NCI-H187 treated with DMSO at 0.1 percent for 48 hours (cell line): ENCODE results near the gene LRBA.

Experiments
- DNase-seq: peaks from one replicate; lab custom pipeline; 2025; lab: John Stamatoyannopoulos, UW

Gene LRBA

GRCh38 chr4:150805183-150806025 lies 209.7 kb downstream of the LRBA start:
- no peak for DNase-seq

DNA sequence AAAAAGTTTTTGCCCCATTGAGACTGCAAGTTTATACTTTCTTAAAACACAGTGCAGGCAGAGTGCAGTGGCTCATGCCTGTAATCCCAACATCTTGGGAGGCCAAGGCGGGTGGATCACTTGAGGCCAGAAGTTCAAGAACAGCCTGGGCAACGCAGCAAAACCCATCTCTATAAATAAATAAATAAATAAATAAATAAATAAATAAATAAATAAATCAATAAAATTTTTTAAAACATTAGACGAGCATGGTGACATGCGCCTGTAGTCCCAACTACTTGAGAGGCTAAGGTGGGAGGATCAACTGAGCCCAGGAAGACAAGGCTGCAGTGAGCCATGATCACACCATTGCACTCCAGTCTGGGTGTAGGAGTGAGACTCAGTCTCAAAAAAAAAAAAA lies 213.3 kb downstream of the LRBA start:
- DNase-seq, result no peak

DNA sequence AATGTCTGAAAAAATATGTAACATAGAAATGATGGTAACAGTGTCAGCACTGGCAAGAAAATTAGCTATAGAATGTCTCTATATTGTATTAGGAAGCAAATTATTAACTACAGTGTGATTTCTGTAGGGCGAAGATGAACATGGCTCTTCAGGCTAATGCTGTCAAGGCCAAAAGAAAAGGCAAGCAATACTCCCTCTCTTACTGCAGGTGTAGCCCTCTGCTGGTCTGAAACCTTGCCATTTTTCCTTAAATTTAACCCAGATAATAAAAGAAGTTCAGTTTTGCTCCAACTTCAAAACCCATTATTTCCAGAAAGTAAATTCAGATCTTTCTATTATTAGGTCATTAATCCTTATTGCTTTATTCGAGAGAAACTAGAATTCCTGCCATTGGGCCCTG lies 215.9 kb downstream of the LRBA start:
- DNase-seq, result no peak

GRCh38 chr4:150794706-150795105 lies 220.4 kb downstream of the LRBA start:
- DNase-seq, result no peak

GRCh38 chr4:150789864-150790263 lies 225.2 kb downstream of the LRBA start:
- no peak for DNase-seq

GRCh38 chr4:150784939-150785338 lies 230.1 kb downstream of the LRBA start:
- no peak for DNase-seq

GRCh38 chr4:150784305-150784704 lies 230.8 kb downstream of the LRBA start:
- no peak for DNase-seq

GRCh38 chr4:150782921-150783320 lies 232.2 kb downstream of the LRBA start:
- no peak for DNase-seq

DNA sequence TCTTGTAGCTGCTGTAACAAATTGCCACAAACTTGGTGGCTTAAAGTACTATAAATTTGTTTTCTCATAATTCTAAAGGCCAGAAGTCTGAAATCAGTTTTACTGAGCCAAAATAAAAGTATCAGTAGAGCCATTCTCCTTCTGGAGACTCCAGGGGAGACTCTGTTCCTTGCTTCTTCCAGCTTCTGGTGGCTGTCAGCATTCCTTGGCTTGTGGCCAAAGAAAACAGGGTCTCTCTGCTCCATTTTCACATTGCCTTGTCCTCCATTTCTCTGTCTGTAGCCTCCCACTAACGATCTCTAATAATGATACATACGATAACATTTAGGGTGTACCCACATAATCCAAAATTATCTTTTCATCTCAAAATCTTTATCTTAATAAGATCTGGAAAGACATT lies 232.8 kb downstream of the LRBA start:
- DNase-seq, result no peak

- DNase-seq, result no peak
These were observed 233.9 kb downstream of the LRBA start for GRCh38 chr4:150781191-150781590.

DNA sequence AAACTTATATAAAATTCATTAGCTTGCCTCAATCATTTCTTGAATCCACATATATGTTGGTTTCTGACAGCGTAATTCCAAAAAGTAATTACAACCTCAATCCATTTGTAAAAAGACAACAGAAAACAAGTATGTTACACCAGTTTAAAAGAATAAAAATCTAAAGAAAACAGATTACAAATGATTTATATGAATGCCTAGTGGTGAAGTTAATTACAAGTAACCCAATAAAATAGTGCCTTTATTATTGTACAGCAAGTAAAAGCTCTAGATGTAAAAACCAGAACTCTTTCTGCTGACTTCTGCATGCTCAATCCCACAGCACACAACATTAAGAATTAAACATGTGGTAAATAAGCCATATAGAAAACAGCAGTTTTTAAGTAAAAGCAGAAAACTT lies 235.4 kb downstream of the LRBA start:
- no peak for DNase-seq

DNA sequence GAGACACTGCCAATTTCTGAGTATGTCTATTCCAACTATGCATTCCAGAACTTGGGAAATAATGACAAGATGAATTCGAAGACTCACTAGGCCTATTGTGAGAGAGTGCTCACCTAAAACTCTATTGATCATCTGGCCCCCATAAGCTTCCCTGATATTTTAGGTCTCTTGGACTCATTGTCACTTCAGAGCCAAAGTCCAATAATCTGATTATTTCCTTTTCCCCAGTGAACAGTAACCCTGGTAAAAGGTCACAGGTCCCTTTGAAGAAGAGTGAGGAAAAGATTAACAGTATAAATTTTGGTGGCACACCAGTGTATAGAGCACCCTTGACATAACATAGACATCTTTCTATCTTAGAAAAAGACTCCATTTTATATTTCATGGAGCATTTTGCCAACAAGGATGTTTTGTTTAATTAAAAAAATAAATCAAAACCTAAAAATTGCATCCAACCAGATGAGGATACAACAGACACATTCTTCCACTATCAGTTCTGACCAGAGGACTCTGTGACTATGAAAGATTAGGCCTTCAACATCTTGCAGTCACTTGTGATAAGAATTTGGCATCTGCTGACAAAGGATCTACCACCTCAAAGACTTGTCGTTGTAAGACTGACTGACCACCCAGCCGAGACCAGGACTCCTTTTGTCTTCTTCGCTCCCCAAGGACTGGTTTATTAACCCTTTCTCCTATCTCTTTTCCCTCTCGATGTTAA lies 241.2 kb downstream of the LRBA start:
- no peak for DNase-seq

DNA sequence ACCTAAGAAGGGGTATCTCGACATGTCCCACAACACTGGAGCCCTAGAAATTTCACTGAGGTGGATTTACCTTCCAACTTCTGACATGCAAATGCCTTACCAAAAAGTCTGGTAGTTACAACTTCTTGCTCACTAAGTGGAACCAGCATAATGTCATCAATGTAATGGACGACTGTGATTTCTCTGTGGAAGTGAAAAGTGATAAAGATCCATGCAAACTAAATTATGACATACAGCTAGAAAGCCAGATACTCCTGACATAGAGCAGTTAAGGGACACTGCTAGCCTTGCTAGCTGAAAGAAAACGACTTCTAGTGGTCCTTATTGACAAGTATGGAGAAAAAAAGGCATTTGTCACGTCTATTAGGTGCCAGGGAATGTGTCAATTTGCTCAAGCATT lies 242.1 kb downstream of the LRBA start:
- DNase-seq, result no peak

- no peak for DNase-seq
These were observed 243.7 kb downstream of the LRBA start for GRCh38 chr4:150771382-150771781.

DNA sequence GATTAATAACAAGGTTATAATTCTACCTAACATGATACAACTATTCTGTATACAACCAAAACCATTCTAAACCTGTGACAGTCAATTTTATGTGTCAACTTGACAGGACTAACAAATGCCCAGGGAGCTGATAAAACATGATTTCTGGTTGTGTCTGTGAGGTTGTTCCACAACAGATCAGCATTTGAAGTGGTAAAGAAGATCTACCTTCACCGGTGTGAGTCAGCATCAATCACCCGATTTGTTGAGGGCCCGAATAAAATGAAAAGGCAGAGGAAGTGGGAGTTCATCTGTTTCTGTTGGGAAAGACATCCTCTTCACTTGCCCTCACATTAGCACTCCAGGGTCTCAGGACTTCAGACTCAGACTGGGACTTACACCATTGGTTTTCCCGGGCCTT lies 245.2 kb downstream of the LRBA start:
- DNase-seq, result no peak

DNA sequence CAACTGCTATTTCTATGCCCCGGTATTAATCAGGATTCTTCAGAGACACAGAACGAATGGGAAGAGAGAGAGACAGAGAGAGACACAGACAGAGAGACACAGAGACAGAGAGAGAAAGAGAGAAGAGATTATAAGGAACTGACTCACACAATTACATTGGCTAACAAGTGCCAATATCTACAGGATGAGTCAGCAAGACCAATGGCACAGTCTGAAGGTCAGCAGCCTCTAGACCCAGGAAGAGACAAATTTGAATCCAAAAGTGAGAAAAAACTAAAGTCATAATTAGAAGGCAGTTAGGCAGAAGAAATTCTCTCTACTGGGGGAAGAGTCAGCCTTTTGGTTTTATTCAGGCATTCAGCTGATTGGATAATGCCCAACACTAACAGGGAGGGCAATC lies 245.8 kb downstream of the LRBA start:
- DNase-seq, result no peak

DNA sequence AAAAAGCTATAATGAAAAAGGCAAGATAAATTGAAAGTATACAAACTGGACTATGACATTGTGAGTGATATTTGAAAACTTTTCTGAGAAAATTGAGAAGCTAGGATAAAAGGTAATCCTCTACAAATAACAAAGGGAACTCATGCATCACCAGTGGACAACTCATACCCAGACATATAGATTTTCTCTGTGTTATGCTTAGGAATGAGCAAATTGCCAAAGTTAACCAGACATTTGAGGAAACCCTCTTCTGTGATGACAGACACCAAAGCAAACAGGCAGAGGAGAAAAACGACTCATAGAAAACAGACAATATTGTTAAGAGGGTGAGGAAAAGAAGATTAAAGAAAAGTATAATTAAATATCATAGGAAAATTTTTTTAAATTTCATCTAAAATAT lies 246.6 kb downstream of the LRBA start:
- no peak for DNase-seq

DNA sequence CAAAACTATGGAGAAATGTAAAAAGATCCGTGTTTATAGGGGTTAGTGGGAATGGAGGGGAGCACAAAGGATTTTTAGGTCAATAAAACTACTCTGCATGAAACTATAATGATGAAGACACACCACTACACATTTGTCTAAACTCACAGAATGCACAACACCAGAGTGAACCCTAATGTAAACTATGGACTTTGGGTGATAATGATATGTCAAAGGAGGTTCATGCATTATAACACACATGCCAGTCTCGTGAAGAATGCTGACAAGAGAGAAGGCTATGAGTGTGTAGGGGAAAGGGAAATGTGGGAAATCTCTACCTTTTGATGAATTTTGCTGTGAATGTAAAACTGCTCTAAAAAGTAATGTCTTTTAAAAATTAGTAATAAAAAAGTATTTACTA lies 249.9 kb downstream of the LRBA start:
- no peak for DNase-seq

GRCh38 chr4:150751648-150752047 lies 263.4 kb downstream of the LRBA start:
- no peak for DNase-seq

- DNase-seq, result no peak
These were observed 264.3 kb downstream of the LRBA start for GRCh38 chr4:150750824-150751223.

DNA sequence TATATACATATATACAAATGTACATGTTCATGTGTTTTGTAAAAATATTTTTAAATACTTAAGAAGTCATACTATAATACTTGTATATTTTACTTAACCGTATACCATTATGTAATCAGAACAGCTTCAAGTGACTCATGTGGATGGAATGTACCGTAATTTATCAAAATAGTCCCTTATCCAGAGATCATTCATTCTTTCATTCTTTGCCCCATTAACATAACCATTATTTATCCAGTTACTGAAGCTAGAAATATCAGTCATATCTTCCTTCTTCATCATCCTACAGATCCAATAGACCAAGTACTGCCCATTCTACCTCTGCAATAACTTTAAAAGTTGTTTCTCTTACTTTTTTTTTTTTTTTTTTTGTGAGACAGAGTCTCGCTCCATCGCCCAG lies 268.9 kb downstream of the LRBA start:
- DNase-seq, result no peak

DNA sequence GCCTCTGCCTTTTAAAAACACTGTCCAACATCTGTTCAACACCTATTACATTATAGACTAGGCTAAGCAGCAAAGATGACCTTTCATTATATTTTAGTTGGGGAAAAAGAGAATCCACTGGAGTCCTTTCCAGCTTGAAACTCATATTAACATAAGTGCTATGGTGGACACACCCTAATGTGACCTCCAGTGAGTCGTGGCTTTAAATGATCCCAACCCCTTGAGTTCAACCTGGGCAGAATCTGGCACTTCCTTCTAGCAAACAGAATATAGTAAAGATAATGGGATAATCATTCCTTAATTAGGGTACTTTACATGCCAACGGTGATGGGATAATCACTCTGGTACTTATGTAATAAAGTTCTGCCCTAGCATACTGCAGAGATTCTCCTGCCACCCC lies 270.5 kb downstream of the LRBA start:
- no peak for DNase-seq

DNA sequence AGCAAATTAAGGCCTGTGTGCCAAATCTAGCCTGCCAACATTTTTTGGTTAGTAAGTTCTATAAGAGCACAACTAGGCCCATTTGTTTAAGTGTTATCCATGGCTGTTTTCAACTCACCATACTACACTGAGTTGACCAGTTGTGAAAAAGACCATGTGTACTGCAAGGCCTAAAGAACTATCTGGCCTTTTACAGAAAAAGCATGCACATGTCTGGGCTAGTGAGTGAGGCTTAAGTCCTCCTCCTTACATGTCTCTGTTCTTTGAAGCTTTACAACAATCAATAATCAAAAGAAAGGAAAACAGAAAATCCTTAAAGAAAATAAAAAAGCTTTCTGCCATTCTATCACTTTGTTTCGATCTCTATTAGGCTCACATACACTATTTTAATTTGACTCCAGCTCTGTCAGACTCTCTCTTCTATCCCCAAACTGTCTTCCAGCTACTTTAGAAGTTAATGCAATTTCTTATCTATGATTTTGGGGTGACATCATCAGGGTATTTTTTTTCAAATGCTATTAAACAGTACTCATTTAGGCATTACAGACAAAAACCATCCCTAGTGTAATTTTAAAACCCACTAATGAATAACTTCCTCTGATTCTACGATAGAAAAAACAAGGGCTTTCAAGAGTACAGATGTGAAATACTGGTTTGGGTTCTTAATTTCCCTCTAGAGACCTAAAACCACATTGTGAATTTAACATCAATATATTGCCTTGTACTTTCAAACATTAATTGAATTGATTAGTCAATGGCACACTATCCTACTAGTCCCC lies 271.3 kb downstream of the LRBA start:
- DNase-seq, result no peak
